Dedifferentiated amniotic fluid mesenchymal stem cell (primary cell): ENCODE results near the gene AUTS2.

Experiments used
- DNase-seq: peaks from one replicate; pipeline ENCODE4 v3.0.0-alpha.2; 2016; ENCODE audit errors: extremely low spot score

The AUTS2 gene

GRCh38 chr7:70416986-70417655 lies 818.8 kb downstream of the AUTS2 start:
- DNase-seq = no peak

- DNase-seq = no peak
Measured at GRCh38 chr7:70419526-70420380, 821.5 kb downstream of the AUTS2 start.

DNA sequence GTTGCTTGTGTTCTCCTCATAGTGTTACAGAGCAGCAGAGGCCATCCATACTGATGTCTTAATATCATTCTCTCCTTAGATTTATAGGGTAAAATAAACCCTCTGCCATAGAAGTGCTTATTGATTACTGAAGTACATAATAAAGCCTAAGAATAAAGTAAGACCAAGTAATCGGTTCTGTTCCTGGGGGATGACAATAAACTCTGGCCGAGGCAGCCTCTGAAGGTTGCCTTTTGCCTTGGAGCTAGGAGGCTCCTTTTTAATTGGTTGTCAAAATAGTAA lies 822.0 kb downstream of the AUTS2 start:
- no peak for DNase-seq

GRCh38 chr7:70421319-70421718 lies 823.0 kb downstream of the AUTS2 start:
- no peak for DNase-seq

DNA sequence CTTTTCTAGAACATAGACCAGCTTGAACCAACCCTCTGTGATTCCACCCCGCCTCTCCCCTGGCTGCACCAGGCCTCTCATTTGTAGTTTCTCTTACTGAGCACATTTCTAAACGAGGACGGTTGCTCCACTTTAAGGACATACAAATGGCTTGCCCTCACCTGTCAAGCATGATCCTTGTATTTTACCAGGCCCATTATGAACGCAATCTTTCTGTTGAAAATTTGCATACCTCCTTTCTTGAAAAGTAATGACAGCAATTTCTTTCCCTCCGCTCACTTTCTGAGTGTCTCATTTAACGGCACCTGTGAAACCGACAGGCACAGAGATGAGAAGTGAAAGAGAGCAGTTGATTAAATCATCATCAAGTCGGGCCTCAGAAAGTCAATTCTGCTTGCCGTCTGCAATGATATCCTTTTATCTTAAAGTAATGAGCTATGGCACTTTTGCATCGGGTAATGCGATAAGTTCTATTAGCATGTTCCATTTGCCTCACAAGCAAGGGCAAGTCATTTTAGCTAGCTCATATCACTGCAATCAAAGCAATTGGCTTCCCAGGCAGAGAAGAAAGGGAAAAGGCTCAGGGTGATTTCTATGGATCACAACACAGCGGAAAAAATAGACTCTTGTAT lies 828.1 kb downstream of the AUTS2 start:
- DNase-seq = no peak

DNA sequence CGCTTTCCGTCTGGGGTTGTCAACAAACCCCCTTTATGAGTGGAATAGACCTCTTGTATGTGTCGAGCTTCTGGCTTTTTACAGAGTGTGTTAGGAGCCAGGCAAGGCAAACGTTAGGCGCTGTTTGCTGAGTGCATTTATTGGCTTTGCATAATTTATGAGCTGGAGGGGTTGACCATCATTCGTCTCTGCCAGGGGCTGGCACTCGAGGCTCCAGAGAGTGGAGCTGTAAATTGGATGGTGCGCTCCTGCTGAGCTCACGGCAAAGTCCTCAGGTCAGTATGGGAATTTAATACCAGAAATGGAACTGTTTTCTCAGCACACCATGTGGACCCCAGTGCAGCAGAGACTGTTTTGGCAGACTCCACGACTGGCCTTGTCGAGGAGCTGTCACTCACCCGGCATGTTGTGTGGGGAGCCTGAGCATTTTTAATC lies 834.3 kb downstream of the AUTS2 start:
- no peak for DNase-seq

GRCh38 chr7:70434376-70434775 lies 836.1 kb downstream of the AUTS2 start:
- no peak for DNase-seq

DNA sequence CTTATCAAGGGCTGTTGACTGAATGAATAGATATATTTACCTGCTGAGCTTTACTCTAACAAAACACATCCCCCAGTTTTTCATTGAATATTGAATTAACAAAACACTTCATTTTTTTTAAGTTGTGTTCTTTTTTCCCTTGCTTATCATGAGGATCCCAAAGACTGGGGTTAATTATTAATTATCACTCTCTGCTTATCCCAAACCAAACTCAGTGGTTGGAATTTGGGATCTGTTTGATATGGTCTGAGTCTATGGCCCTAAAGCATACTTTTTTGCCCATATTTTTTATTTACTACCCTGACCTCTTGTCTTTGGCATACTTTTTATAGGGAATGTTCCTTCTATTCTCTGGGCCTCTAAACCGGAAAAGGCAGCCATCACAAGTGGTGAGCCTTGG lies 836.5 kb downstream of the AUTS2 start:
- DNase-seq = no peak

- no peak for DNase-seq
Measured at GRCh38 chr7:70435634-70436033, 837.4 kb downstream of the AUTS2 start.

DNA sequence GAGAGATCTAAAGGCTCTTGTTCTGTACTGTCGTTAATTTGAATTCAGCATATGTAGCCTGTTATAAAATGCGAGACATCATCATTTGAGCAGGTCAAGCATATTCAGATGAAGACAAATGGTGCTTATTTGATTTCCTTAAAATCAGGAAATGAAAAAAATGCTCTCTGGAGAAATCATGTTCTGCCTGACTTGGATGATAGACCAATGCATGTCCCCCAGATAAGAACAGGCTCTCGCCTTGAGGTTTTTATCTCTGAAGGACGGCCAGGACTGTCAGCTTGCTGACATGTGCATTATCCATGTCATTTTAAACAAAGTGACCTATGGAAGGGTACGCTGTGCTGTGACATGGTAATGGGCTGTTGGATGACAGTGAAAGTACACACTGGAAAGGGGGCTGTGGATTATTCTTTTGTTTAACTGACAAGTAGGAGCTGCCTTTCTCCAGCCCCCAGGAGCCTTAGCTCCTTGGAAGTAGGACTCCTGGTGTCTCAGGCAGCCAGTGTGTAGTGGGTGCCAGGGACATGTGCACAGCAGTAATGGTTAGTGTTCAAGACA lies 838.6 kb downstream of the AUTS2 start:
- DNase-seq = no peak

DNA sequence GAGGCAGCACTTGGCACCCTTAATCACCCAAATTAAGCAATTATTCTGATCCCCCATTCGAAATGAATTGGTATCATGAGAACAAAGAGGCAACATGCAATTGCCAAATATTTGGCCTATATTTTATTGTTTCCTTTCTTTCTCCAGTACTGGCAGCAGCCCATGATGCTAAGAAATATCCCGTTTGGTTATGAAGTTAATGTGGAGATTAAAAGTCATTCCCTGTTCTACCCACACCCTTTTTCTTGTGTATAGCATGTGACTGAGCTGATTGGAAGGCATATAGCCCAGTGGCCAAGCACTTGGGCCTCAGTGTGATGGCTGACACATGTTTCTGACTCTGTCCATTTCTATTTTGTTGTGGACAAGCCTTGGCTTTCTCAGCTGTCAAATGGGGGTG lies 841.4 kb downstream of the AUTS2 start:
- DNase-seq = no peak

- no peak for DNase-seq
Measured at GRCh38 chr7:70446448-70447143, 848.3 kb downstream of the AUTS2 start.

DNA sequence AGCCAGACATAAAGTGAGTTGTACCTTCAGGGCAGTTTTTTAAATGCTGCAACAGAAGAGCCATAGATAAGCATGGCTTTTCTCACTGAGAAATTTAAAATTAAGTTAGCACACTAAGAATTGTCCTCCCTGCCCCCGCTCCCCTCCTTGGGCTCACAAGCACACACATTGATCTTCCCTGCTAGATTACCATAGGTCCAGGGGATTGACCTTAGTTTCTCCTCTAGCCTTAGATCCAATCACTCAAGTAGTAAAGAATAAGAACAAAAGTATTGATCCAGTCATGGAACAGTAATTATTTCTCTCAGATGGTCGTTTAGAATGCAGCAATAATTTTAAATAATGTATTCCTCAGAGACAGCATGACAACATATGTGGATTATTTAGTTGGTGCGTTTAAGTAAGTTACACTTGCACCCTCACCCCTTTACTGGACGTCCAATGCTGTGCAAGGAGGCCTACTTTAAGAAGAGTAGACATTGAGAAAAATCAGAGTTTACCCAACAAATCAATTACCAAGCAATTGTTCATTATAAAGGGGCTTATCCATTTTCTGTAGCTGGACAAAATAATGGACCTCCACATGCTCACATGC lies 850.1 kb downstream of the AUTS2 start:
- DNase-seq = no peak

DNA sequence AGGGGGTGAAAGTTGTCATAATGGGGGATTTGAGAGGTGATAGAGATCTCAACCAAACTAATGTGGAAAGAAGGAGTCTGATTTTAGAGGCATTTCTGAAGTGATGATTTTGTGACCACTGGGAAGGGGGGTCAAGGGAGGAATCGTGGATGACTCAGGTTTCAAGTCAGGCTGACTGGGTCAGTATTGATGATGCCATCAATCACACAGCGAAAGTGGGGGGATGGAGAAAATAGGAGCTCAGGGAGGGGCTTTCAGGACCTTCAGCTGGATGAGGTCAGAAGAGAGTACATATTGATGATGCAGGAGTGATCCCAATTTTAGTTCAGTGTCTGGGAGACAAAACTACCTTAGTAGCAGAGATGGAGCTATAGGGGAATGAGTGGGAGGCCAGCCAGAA lies 852.5 kb downstream of the AUTS2 start:
- DNase-seq = no peak

GRCh38 chr7:70455925-70456324 lies 857.6 kb downstream of the AUTS2 start:
- DNase-seq = no peak

DNA sequence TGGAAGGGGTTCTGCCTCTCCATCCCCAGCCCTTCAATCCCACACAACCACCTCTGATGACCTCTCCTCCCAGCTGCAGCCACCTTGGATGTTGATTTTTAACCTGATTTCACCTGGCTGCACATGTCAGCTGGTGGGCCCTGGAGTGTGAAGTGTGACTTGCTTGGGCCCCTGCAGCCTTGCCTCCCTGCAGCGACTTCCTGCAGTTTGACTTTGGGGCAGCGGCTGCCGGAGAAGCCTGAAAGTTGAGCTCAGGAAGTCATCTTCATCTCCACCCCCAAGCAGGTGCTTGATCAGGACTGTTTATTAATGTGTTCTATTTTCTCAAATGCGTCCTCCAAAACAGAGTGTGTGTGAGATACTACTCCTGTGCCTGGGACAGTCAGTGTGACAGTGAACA lies 858.4 kb downstream of the AUTS2 start:
- no peak for DNase-seq

DNA sequence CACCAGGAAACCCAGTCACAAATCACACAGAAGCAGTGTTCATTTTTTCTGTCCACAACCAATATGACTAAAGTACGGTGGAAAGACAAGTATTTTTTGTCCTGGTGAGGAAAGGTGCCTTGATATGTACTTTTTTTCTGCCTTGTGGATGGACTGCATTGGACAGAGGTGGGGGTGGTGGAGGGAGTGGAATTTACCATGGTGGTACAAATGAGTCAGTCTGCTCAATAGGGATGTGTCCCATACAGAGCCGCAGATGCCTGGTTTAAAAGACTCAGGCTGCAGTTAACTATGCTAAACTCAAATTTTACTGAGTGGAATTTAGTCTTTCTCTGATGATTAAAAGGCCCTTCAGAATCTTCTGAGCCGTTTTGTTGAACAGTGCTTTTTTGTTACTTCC lies 859.2 kb downstream of the AUTS2 start:
- DNase-seq = no peak

GRCh38 chr7:70457883-70458680 lies 859.8 kb downstream of the AUTS2 start:
- no peak for DNase-seq

- DNase-seq = no peak
Measured at GRCh38 chr7:70458745-70459144, 860.5 kb downstream of the AUTS2 start.

DNA sequence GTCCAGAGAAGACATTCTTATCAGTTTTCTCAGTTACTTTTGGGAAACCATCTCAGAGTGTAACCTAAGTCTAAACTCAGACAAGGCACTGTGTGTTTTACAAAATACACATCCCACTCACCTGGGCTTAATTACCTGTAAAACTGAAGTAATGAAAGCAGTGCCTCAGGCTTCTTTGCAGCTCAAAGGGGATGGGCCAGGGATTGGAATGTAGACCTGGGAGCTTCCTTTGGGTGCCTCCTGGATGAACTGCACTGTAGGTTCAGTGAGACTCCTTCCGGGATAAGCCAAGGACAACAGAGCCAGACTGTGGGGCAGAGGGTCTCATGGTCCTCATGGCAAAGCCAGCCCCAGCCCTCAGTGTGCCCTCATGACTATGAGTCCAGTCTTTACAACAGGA lies 861.3 kb downstream of the AUTS2 start:
- no peak for DNase-seq

GRCh38 chr7:70460071-70460470 lies 861.8 kb downstream of the AUTS2 start:
- no peak for DNase-seq
